ENCODE results near the gene CYP39A1.

The CYP39A1 gene, protein sequence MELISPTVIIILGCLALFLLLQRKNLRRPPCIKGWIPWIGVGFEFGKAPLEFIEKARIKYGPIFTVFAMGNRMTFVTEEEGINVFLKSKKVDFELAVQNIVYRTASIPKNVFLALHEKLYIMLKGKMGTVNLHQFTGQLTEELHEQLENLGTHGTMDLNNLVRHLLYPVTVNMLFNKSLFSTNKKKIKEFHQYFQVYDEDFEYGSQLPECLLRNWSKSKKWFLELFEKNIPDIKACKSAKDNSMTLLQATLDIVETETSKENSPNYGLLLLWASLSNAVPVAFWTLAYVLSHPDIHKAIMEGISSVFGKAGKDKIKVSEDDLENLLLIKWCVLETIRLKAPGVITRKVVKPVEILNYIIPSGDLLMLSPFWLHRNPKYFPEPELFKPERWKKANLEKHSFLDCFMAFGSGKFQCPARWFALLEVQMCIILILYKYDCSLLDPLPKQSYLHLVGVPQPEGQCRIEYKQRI

DNA sequence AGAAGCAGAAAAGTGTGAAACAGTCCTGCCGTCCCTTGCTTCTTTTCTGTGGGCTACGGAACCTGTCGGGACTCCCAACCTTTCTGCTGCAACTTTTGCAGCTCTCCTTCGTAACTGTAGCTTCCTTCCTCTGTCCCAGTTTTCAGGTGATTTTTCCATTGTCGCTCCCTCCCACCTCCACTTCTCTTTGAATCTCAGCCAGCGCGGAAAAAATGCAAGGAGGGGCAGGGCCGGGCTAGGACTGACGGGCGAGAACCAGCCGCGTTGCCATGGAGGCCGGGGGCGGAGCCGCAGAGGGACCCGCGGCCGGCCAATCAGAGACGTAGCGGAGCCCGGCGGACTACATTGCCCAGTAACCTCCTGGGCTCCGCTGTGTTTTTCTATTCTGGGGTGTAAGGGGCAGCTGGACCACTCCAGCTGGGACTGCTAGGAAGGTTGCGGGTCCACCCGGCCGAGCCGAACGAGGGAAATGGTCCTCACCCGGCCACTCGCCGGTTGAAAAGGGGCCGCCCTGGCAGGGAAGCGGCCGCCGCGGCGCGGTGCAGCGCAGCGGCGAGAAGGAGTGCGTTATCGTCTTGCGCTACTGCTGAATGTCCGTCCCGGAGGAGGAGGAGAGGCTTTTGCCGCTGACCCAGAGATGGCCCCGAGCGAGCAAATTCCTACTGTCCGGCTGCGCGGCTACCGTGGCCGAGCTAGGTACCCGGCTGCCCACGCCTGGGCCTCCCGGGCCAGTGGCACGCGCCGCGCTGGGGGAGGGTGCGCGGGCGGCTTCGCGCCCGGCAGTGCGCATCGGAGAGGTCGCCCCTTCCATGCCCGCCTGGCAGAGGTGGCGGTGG, at the start of gene CYP39A1, which contains the start of gene SLC25A27:
CYP39A1 (minus strand) TSS at position 216 of the 836 bp plus-strand sequence. CDS start 236 bp downstream, outside the sequence.
SLC25A27 (plus strand) TSS at position 373 of the 836 bp plus-strand sequence; CDS start at position 591, 218 bp downstream.
- peak; percentile 80 for DNase-seq

DNA sequence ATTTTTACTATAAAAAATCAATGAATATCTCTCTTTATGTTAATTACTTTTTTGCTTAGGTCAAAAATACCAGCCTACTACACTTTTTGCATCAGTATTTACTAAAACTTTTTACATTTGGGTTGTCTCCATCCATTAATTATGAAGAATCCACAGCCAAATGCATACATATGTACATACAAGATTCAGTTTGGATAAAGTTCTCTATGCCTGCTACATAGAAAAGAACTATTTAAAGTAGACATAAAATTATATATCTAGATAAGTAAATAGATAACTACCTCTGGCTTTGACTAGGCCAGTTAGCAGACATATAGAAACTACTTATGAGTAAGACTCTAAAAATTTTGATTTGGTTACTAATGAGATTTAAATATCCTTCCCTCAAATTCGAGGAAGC, 47.4 kb upstream of the CYP39A1 start:
- no peak for DNase-seq

DNA sequence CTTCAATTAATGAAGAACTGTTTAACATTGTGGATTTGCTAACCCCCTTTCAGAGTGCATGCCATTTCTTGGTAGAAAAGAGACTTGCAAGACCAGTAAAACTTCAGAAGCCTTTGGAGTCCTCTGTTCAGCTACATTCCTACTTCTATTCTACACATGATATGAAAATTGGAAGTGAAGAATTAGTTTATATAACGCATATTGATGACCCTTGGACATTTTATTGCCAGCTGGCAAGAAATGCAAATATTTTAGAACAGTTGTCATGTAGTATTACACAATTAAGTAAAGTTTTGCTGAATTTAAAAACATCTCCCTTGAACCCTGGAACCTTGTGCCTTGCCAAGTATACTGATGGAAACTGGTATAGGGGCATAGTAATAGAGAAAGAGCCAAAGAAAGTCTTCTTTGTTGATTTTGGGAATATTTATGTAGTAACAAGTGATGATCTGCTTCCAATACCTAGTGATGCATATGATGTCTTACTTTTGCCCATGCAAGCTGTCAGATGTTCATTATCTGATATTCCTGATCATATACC, 38.4 kb upstream of the CYP39A1 start:
- DNase-seq: no peak

DNA sequence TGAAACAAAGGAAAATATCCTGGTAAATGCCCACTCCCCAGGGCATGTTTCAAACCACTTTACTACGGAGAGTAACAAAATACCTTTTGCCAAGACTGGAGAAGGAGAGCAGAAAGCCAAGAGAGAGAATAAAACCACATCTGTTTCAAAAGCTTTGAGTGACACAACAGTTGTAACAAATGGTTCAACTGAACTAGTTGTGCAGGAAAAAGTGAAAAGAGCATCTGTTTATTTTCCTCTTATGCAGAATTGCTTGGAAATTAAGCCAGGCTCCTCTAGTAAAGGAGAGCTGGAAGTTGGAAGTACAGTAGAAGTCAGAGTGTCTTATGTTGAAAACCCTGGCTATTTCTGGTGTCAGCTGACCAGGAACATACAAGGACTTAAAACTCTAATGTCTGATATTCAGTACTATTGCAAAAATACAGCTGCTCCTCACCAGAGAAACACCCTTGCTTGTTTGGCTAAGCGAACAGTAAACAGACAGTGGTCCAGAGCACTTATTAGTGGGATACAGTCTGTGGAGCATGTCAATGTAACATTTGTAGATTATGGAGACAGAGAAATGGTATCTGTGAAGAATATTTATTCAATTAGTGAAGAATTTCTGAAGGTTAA, 37.6 kb upstream of the CYP39A1 start:
- DNase-seq: no peak

DNA sequence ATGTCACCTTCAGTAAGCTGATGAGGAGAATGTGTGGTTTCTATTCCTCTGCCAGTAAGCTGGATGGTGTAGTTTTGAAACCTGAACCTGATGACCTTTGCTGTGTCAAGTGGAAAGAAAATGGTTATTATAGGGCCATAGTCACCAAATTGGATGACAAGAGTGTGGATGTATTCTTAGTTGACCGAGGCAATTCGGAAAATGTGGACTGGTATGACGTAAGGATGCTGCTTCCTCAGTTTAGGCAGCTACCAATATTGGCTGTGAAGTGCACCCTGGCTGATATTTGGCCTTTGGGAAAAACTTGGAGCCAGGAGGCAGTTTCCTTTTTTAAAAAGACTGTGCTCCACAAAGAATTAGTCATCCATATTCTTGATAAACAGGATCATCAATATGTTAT, 37.0 kb upstream of the CYP39A1 start:
- no peak for DNase-seq

DNA sequence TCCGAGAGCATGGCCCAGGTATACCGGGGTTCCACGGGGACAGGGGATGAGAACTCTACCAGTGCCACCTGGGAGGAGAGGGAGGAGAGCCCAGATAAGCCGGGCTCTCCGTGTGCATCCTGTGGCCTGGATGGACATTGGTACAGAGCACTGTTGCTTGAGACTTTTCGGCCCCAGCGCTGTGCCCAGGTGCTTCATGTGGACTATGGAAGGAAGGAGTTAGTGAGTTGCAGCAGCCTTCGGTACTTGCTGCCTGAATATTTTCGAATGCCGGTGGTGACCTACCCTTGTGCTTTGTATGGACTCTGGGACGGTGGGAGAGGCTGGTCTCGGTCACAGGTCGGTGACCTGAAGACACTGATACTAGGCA, 36.3 kb upstream of the CYP39A1 start:
- DNase-seq: no peak

DNA sequence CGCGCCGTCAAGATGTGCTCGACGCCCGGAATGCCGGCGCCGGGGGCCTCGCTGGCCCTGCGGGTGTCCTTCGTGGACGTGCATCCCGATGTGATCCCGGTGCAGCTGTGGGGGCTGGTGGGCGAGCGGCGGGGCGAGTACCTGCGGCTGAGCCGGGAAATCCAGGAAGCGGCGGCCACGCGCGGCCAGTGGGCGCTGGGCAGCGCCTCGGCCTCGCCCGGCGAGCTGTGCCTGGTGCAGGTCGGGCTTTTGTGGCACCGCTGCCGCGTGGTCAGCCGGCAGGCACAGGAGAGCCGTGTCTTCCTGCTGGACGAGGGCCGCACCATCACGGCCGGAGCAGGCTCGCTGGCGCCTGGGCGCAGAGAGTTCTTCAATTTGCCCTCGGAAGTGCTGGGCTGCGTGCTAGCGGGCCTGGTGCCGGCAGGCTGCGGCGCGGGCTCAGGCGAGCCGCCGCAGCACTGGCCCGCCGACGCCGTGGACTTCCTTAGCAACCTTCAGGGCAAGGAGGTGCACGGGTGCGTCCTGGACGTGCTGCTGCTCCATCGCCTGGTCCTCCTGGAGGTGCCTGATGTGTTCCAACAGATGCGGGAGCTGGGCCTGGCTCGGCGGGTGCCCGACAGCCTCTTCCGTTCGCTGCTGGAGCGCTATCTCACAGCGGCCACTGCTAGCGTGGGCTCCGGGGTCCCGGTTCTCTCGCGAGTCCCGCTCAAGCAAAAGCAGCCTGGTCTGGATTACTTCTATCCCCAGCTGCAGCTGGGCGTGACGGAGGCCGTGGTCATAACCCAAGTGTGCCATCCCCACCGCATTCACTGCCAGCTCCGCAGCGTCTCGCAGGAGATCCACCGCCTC, 35.7 kb upstream of the CYP39A1 start:
- DNase-seq: no peak

DNA sequence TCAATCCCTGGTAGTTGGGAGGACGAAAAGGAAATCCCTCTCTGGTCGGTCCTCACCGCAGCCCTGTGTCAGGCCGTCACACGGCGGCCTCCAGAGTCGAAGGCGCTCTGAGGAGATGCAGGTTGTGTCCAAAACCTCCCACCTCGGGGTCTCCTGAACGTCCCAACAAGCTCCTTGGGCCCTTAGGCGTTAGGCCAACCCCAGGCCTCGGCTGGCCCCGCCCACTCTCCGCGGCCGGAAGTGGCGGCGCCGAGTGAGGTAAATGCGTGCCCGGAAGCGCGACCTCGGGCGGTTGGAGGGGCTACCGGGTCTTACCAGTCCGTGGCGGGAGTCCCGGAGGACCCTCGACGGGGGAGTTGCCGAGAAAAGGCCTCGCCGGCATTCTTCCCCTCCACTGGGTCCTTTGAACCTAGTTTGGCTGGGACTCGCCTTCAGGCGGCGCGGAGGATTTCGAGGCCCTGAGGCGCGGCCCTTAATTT, 35.0 kb upstream of the CYP39A1 start, which contains the start of gene TDRD6:
TDRD6 (plus strand) TSS at position 267 of the 479 bp plus-strand sequence. CDS start 244 bp downstream, outside the sequence.
- DNase-seq: no peak

DNA sequence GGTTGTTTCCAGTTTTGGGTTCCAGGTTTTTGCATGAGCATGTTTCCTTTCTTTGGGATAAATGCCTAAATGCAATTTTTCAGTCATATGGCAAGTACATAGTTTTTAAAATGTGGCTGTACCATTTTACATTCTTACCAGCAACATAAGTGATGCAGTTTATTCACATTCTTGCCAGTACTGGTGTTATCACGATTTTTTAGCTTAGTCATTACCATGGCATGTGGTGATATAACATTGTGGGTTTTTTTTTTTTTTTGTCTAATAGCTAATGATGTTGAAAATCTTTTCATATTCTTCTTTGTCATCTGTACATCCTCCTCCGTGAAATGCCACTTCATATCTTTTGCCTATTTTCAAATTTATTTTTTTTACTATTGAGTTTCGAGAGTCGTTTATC, 32.2 kb upstream of the CYP39A1 start:
- DNase-seq: no peak

DNA sequence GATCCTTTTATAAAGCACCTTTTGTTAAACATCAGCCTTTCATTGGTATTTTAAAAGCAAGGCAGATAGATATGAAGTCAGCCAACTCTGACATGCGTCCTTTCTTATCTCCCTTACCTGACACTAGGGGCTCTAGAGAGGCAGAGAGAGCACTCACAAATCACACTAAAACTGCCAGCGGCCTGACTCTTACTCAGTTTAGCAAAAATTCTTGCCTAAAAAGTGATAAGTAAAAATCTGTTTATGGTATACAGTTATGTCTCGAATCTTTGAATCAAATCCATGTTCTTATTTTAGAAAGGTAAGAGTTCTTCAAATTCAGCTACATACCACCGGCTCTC, 24.7 kb upstream of the CYP39A1 start:
- DNase-seq: no peak

DNA sequence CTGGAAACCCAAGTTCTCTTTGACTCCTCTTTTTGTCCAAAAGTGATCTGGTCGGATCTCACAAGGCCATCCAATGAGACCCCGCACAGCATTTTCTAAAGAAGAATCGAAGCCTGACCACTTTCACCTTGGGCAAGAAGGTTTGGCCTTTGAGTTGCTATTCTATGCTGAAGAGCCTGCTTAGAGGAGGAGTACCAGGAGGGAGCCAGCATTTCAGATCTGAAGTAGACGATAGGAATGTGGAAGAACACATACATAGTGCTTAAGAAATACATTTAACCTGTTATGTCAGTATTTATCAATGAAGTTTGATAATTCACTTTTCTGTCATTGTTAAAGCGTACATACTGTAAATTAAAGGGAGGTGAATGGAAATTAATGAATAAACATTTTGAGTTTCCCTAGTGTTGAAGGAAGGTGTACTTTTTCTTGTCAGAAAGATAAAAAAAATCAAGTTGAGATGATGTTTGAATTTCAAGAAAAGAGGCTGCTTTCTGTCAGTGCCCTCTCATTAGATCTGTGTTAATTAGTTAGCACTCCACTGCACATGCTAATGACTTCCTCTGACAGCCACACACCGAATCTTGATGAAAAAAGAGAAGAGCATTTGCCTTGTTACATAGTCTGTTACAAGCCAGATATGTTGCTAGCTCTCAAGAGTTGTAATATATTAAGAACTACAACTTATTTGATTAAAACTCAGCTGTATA, 24.1 kb upstream of the CYP39A1 start:
- DNase-seq: no peak

DNA sequence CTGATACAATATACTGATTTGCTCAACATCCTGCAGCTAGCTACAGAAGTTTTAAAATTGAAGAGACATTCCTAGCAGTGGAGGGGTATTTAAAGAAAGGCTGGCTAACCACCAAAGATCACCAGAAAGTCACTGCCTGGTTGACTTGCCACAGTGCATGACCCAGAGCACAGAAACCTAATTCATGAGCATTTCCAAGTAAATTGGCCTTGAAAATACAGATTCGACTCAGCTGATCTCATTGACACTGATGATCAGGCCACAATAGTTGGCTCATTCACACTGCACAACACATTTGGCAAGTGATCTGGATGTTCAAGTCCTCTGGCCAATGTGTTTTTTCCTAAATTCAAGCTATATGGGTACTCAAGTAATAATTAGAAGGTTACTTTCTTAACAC, 21.8 kb upstream of the CYP39A1 start:
- no peak for DNase-seq

DNA sequence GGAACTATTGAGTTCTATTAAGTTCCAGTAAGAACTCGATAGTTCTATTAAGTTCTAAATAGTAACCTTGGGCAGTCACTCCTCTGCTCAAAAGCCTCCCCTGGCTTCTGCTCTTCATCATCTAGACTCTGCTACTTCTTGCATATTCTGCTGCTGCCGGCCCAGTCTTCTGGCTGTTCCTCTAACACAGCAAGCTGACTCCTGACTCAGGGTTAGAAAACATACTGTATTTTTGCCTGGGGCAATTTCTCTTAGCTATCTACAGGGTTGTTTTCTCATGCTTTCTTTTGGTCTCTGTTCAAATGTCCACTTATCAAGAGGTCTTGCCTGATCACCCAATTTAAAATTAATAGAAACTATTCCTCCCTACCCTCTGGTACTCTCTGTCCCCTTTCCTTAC, 14.8 kb upstream of the CYP39A1 start:
- no peak for DNase-seq

DNA sequence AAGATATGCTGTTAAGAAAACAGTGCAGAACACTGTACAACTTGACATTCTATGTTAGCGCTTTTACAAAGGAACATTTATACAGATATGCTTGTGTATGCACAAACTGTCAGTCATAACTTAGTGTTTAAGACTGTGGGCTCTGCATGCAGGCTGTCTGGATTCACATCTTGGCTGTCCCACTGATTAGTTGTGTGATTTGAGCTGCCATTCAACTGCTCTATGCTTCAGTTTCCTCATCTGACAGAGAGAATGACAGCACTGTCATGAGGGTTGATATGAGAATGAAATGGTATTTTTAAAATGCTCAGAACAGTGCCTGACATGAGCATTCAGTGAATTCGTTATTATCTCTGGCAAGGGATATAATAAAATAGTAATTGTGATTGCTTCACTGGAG, 8.9 kb upstream of the CYP39A1 start:
- no peak for DNase-seq

DNA sequence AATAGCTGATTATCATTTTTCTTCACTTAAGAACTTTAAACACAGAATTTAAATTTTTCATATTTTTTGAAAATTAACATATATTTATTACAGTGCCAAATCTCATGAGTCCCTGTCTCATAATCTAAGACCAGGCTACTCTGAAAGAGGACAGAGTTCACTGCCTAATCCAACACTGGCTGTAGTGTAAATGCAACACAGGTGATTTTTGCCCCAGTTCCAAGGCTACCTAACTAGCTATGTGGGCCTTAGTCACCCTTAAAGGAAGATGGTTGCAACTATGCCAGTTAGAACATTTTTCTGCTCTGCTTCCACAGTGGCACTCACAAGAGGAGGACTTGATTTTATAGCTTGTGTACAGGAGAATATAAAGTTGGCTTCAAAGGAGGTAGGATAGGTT, 5.0 kb upstream of the CYP39A1 start:
- no peak for DNase-seq

DNA sequence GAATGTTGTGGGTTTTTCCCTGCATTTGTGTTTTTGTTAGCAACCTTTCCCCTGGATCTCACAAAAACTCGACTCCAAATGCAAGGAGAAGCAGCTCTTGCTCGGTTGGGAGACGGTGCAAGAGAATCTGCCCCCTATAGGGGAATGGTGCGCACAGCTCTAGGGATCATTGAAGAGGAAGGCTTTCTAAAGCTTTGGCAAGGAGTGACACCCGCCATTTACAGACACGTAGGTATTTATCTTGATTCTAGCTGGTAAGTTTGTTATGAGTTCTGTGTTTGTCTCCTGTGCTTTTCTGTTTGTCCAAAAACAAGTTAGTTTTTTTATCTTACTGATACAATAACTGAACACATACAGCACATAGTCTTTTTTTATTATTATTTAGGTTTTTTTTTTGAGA, 3.2 kb upstream of the CYP39A1 start:
- DNase-seq: no peak

DNA sequence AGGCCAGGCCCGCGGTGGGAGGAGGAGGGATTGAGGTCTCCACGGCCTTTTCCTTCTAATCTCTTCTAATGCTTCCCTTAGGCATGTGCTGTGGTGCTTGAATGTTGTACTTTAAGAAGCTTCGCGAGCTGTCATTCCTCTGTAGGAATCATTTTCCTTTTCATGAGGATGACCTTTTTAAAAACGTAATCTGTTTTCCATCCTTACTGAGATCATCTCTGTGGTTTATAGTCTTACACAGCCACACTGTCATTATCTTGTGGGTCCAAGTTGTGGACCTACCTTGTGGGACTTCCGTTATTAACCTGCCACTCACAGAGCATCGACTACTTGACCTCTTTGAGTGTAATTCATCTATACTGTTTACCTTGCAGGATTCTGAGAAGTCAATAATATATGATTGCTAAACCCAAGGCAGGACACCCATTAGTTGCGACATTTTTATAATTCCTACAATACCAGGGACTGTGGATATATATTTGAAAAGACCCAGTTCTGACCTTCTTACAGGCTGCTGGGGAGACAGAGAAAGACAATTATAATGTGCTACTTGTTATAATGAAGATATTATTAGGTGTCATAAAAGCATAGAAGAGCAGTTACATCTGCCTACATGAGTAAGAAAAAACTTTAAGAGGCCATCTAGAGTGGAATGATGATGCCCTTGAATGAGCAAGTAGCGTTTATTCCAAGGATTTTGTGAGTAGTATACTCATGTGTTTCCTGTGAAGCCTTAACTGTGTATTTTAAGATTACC, 999 bp upstream of the CYP39A1 start:
- DNase-seq: no peak

DNA sequence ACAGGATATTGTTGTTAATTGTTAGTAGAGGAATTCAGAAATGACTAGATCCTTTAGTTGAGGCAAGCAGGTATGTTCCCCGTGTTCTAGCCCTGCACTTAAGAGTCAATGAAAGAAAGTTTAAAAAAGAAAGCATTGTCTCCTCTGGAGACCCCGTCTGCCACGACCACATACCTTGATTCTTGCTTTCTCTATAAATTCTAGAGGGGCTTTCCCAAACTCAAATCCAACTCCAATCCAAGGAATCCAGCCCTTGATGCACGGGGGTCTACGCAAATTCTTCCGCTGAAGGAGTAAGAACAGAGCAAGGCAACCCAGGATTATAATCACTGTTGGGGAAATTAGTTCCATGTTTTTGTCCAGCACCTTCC, 401 bp downstream of the CYP39A1 start:
- no peak for DNase-seq

DNA sequence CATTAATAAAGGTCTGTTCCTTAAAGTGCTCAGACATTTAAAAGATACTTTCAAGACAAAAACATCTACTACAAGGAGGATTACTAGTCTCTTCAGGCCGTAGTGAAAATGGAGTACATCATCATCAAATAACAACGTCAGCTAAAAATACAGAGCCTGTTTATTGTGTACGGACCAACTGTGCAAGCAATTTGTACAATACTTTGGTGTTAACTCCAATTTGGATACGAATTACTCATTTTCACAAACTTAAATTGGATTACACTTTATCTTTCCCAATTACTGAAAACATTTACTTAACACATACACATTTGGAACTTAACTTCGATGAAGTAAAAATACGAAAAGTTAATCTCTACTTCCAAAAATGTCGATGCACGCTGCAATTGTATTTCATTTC, 802 bp downstream of the CYP39A1 start:
- DNase-seq: no peak

DNA sequence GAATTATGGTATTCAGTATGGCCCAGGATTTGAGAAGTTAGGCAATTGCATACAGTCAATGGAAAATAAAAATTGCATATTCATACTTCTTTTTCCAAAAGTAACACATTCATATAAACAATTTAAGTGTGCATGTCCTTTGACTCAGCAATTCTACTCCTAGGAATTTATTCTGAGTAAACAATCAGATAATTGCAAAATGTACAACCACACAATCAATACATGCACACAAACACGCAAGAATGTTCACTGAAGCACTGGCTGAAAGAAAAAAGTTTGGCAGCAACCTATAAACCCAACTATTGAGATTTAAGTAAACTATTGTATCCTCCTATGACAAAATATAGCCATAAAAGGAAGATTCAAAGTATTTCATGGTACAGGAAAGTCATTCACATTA, 1.6 kb downstream of the CYP39A1 start:
- DNase-seq: no peak
